Brain microvascular endothelial cell (primary cell): ENCODE data around the gene LDLRAD4.

ENCODE experiments used
- DNase-seq: peaks from one replicate; pipeline ENCODE4 v3.0.0-alpha.2; 2020
- H3K27ac ChIP-seq: fragments of 250-450 bp; sonication (Bioruptor Pico); 2 replicates; pipeline ENCODE4 v1.5.1; 2020; ENCODE audit warnings: mild to moderate bottlenecking, moderate library complexity
- H3K27me3 ChIP-seq: fragments of 250-450 bp; sonication (Bioruptor Pico); replicated peaks from 2 replicates; pipeline ENCODE4 v1.5.1; 2020; ENCODE audit warnings: mild to moderate bottlenecking
- H3K36me3 ChIP-seq: fragments of 250-450 bp; sonication (Bioruptor Pico); replicated peaks from 2 replicates; pipeline ENCODE4 v1.5.1; 2020; ENCODE audit warnings: mild to moderate bottlenecking
- H3K4me3 ChIP-seq: 2 replicates; pipeline ENCODE4 v1.5.1; 2011; ENCODE audit warnings: low read depth, mild to moderate bottlenecking, control low read depth, low read length, moderate library complexity
- CTCF ChIP-seq: IDR thresholded peaks from 2 replicates; pipeline ENCODE4 v1.5.1; 2011; ENCODE audit warnings: low read depth, mild to moderate bottlenecking, moderate library complexity, low read length, control low read depth, inconsistent platforms; ENCODE audit errors: missing control alignments
- in situ Hi-C: cut with HindIII; loops from 2 replicates; pipeline ENCODE4 v1.10.0; 2017; ENCODE audit warnings: low sequenced_read_pairs, low pct_ligation_motif_present

LDLRAD4 gene

DNA sequence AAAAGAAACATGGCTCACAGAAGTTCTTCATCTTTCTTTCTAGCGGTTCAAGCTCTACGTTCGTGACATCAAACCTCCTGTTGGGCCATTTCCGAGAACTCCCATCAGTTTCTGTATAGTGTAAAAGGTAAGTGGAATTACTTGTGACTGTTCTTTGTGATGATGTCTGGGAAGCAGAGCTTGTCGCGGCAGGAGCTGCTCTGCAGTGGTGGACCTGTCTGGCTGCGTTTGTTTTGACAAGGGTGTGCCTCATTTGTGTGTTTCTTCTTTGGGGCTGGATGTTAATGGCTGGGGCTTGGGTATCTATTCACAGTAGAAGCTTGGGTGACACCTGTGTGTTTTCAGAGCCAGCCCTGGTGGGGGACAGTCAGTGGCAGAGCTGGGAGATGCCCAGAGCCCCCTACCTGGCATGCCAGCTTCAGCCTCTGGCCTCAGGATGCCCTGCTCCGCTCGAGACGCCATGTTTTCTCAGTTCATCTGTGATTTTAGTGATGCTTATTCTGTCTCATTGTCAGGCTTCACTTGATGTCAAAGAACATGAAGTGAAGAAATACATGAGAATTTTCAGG, 59.6 kb downstream of the LDLRAD4 start:
- Histone ChIP-seq H3K27me3 (no peaks in the 10 kb centered on the region), H3K4me3 (no peak overlapping the region), H3K27ac (no peak overlapping the region), H3K36me3 (no peaks in the 10 kb centered on the region)
- in situ Hi-C loops, result no loop called here
- TF ChIP-seq CTCF, result no peak
- no peak for DNase-seq

DNA sequence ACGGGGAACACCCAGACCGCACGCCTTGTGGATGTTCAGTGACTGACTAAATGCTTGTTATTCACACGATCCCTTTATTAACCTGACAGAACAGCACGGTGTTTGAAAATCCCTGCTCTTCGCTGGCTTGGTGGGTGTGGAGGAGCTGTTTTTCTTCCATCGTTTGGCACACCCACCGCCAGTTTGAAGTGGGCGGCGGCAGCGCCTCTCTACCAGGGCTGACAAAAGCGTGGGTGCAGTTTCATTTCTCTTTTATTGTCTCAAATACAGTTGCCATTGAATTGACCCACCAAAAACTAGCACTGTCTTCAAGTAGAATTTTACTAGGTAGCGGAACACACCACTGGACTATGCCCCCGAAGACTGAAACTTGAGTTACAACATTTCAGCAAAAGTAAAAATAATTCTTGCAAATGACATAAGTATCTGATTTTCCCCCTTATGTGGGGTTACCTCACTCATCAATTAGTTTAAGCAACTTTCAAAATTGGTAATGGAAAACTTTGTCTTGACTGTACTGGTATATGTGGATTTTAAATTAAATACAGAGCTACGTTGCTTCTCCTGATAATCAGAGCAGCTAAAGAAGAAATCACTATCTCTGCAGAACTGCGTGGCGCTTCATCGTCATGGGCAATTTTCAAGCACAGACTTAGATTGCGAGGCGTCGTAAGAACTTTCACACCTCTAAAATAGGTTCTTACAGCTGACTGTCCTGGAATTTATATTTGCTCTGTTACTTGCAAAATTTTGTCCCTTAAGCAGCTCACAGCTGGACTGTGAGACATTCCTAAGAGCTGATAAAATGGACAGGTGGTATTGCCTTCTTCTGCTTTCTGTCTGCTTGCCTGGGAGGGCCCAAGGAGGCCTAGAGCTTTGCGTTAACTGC, 60.9 kb downstream of the LDLRAD4 start:
- H3K27ac ChIP-seq, result no peak overlapping the region
- no peaks in the 10 kb centered on the region for H3K36me3 ChIP-seq
- no peaks in the 10 kb centered on the region for H3K27me3 ChIP-seq
- no peak for DNase-seq
- in situ Hi-C loops, result no loop called here
- no peak for TF ChIP-seq CTCF
- H3K4me3 ChIP-seq, result no peak overlapping the region

DNA sequence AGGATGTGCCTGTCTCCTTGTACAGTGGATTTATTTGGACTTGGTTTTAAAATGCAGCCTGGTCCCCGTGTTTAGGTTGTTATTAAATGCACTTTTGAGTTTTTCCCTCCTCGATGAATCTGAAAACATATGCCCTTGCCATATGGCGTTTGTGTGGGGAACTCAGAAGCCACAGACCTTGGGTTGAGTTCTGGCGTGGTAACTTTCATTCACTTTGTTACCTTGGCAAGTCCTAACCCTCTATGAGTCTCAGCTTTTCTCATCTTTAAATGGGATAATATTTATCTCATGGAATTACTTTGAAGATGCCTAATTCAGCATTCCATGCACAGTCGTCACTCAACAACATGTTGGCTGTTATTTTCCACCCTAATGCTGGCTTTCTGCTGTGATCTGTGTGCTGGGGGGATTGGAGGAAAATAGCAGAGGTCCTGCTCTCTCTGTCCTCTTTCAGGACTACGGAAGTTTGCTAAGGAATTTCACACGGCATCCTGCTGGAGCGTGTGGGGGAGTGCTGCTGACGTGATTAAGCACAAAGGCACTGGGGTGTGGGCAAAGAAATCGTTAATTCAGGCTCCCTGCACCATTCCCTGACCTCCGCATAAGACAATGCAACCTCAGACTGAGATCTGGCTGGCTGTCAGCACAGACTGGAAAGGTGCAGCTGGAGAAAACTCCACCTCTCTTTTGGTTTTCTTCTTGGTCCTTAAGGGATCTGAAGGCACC, 61.7 kb downstream of the LDLRAD4 start:
- Histone ChIP-seq H3K27me3 (peaks cover 5% of the 10 kb centered on the region), H3K36me3 (no peaks in the 10 kb centered on the region), H3K4me3 (no peak overlapping the region), H3K27ac (no peak overlapping the region)
- in situ Hi-C loops, result no loop called here
- no peak for DNase-seq
- TF ChIP-seq CTCF, result no peak

DNA sequence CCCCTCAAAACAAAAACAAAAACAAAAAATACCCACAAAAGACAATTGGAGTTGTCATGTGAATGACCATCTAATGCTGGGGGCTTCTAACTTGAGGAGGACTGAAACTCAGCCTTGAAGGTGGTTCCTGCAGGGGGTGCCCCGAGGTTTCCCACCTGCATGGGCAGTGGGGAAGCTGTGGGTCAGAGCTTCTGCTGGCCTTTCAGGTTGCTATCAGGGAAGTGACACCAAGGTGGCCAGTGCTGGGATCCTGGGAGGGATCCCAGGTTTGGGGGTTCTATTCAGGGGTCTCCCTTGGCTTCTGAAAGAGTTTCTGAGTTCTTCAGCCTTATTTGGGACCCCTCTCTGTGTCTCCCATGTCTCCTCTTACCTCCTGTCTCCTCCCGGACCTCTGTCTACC, 62.8 kb downstream of the LDLRAD4 start:
- no peaks in the 10 kb centered on the region for H3K36me3 ChIP-seq
- no peak overlapping the region for H3K27ac ChIP-seq
- no peak for TF ChIP-seq CTCF
- no peak overlapping the region for H3K4me3 ChIP-seq
- DNase-seq, result no peak
- peaks cover 6% of the 10 kb centered on the region for H3K27me3 ChIP-seq
- in situ Hi-C loops, result no loop called here

GRCh38 chr18:13283746-13284145, 65.2 kb downstream of the LDLRAD4 start:
- DNase-seq, result no peak
- Histone ChIP-seq H3K27ac (no peak overlapping the region), H3K27me3 (peaks cover 6% of the 10 kb centered on the region), H3K36me3 (no peaks in the 10 kb centered on the region), H3K4me3 (no peak overlapping the region)
- in situ Hi-C loops, result no loop called here
- TF ChIP-seq CTCF, result no peak
